ENCODE data around the gene ILDR2.

DNA sequence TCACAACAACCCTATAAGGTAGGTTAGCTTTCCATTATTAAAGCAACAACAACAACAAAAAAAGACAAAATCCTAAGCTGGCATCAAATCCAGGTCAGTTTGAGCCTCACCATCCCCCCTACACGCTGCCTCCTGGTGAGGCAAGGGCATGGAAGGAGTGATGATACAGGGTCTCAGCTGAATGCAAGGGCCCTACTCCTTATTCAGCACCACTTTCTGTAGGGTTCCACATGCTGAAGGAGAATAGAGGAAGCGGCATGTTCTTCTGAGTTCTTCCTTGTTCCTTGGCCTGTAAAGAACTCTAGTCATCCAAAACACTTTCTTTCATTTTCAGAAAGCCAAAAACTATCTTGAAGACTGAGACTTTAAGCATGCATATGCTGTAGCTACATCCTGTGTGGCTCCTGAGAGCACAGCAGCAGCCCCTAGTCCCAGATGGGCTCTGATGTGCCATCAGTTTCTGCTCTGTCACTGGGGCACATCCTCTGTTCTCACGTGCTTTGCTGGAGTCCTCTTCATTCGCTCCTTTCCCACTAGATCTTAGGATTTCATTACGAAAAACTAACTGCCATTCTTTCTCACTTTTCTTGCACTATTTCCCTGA lies 6.2 kb downstream of the ILDR2 start:
- TF ChIP-seq, protein P1, sequence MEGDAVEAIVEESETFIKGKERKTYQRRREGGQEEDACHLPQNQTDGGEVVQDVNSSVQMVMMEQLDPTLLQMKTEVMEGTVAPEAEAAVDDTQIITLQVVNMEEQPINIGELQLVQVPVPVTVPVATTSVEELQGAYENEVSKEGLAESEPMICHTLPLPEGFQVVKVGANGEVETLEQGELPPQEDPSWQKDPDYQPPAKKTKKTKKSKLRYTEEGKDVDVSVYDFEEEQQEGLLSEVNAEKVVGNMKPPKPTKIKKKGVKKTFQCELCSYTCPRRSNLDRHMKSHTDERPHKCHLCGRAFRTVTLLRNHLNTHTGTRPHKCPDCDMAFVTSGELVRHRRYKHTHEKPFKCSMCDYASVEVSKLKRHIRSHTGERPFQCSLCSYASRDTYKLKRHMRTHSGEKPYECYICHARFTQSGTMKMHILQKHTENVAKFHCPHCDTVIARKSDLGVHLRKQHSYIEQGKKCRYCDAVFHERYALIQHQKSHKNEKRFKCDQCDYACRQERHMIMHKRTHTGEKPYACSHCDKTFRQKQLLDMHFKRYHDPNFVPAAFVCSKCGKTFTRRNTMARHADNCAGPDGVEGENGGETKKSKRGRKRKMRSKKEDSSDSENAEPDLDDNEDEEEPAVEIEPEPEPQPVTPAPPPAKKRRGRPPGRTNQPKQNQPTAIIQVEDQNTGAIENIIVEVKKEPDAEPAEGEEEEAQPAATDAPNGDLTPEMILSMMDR (IDR thresholded peaks at IDR 0.05; ENCODE audit: extremely low read depth in 1 of 2, insufficient read depth in 1 of 2, low read depth in 1 of 2, low read length in 2 of 2) = no peak
- TF ChIP-seq POLR2A (IDR thresholded peaks at IDR 0.05; ENCODE audit: low read depth, low read length) (no peak), POLR2AphosphoS5 (IDR thresholded peaks at IDR 0.05; ENCODE audit: insufficient read depth, low read depth, low read length) (no peak), EZH2 (IDR thresholded peaks at IDR 0.05; ENCODE audit: borderline replicate concordance, low read depth, low read length, severe bottlenecking) (no peak)
